ENCODE results near the gene DPF3.

DPF3 gene

GRCh38 chr14:72651081-72651480, 242.8 kb downstream of the DPF3 start:
- DNase-seq: peak in 2 of 58 donors; percentile 3 to 8

- no peak for DNase-seq
These were observed 244.2 kb downstream of the DPF3 start for GRCh38 chr14:72649603-72650227.

GRCh38 chr14:72647782-72648181, 246.1 kb downstream of the DPF3 start:
- DNase-seq: no peak

GRCh38 chr14:72646861-72647528, 246.9 kb downstream of the DPF3 start:
- no peak for DNase-seq

GRCh38 chr14:72645706-72646105, 248.2 kb downstream of the DPF3 start:
- no peak for DNase-seq

GRCh38 chr14:72644758-72645489, 249.0 kb downstream of the DPF3 start:
- DNase-seq: no peak

GRCh38 chr14:72644038-72644437, 249.9 kb downstream of the DPF3 start:
- DNase-seq: peak in 16 of 58 donors; percentile 6 to 46 (median 14)

GRCh38 chr14:72643317-72643801, 250.5 kb downstream of the DPF3 start:
- DNase-seq: peak in 33 of 58 donors; percentile 5 to 84 (median 33)

GRCh38 chr14:72640911-72641485, 252.9 kb downstream of the DPF3 start:
- no peak for DNase-seq

- DNase-seq: no peak
These were observed 255.9 kb downstream of the DPF3 start for GRCh38 chr14:72638021-72638420.

- no peak for DNase-seq
These were observed 257.0 kb downstream of the DPF3 start for GRCh38 chr14:72636871-72637270.

- no peak for DNase-seq
These were observed 257.8 kb downstream of the DPF3 start for GRCh38 chr14:72636094-72636493.

GRCh38 chr14:72634691-72635616, 258.9 kb downstream of the DPF3 start:
- DNase-seq: no peak

- no peak for DNase-seq
These were observed 260.4 kb downstream of the DPF3 start for GRCh38 chr14:72633551-72633950.

GRCh38 chr14:72632727-72633126, 261.2 kb downstream of the DPF3 start:
- no peak for DNase-seq

- no peak for DNase-seq
These were observed 262.5 kb downstream of the DPF3 start for GRCh38 chr14:72631401-72631800.

- DNase-seq: no peak
These were observed 263.5 kb downstream of the DPF3 start for GRCh38 chr14:72630374-72630773.

- no peak for DNase-seq
These were observed 264.4 kb downstream of the DPF3 start for GRCh38 chr14:72629534-72629933.

GRCh38 chr14:72625689-72626088, 268.2 kb downstream of the DPF3 start:
- no peak for DNase-seq

- DNase-seq: no peak
These were observed 272.4 kb downstream of the DPF3 start for GRCh38 chr14:72621387-72622065.
